SK-N-SH (cell line): ENCODE results near the gene RAD17.

ENCODE experiments used
- CHD2 ChIP-seq: fragments of 150-350 bp; IDR thresholded peaks from 2 replicates; pipeline ENCODE4 v1.6.1; 2018; ENCODE audit warnings: low read length; ENCODE audit not compliant: partially characterized antibody
- CTCF ChIP-seq: fragments of 200-600 bp; sonication (generic); IDR thresholded peaks from 2 replicates; pipeline ENCODE4 v1.6.1; 2017; ENCODE audit warnings: antibody characterized with exemption, mild to moderate bottlenecking, moderate library complexity
- EP300 ChIP-seq, 2 experiments: IDR thresholded peaks; 2 replicates each; pipeline versions ENCODE4 v1.4.0 to v1.6.1; 2012; ENCODE audit warnings: borderline replicate concordance in 1 of 2, low read depth in 1 of 2, low read length in 1 of 2
- FOXJ3 ChIP-seq: sonication (generic); formaldehyde crosslinking; IDR thresholded peaks from 2 replicates; pipeline ENCODE4 v1.5.1; 2020; ENCODE audit warnings: mild to moderate bottlenecking, missing genetic modification reagents
- FOXM1 ChIP-seq: IDR thresholded peaks from 2 replicates; pipeline ENCODE4 v1.4.0; 2012; ENCODE audit warnings: low read depth, mild to moderate bottlenecking
- GABPA ChIP-seq: IDR thresholded peaks from 2 replicates; pipeline ENCODE4 v1.4.0; 2012; ENCODE audit warnings: low read depth, mild to moderate bottlenecking
- POLR2AphosphoS5 ChIP-seq: IDR thresholded peaks from 2 replicates; pipeline ENCODE4 v1.6.1; 2012; ENCODE audit warnings: low read depth, low read length
- USF2 ChIP-seq: fragments of 150-350 bp; IDR thresholded peaks from 2 replicates; pipeline ENCODE4 v1.6.1; 2017; ENCODE audit warnings: antibody characterized with exemption, low read length, low read depth, borderline replicate concordance
- YY1 ChIP-seq: IDR thresholded peaks from 2 replicates; pipeline ENCODE4 v1.4.0; 2012; ENCODE audit warnings: low read depth, mild to moderate bottlenecking
- ZBTB33 ChIP-seq: IDR thresholded peaks from 2 replicates; pipeline ENCODE4 v1.4.0; 2012; ENCODE audit warnings: low read depth, borderline replicate concordance
- TF ChIP-seq, protein P1 (sequence below): IDR thresholded peaks from 2 replicates; pipeline ENCODE4 v1.6.1; 2012; ENCODE audit warnings: mild to moderate bottlenecking, low read depth, low read length, moderate library complexity
- TF ChIP-seq, protein P2 (sequence below): IDR thresholded peaks from 2 replicates; pipeline ENCODE4 v1.4.0; 2012; ENCODE audit warnings: low read depth, borderline replicate concordance

DNA sequence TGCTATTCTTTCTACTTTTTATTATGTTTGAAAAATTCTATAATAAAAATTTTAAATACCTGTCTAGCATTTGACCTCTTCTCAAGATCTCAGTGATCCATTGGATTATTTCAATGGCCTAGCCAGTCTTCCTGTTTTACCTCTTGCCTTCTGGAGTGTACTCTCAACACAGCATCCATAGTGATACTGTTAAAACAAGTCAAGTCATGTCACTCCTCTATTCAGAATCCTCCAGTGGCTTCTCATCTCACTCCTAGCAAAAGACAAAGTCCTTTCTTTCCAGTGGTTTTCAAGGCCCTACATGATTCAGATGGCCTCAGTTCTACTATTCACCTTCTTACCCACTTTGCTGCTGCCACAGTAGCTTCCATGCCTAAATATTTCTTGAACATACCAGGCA lies 47.1 kb downstream of the RAD17 start:
- TF ChIP-seq CTCF (no peak), FOXM1 (no peak), FOXJ3 (CRISPR knock-in tag) (no peak), POLR2AphosphoS5 (no peak), USF2 (no peak), YY1 (no peak), EP300 (IDR thresholded peaks at IDR 0.05; ENCODE audit: borderline replicate concordance in 1 of 2, low read depth in 1 of 2, low read length in 1 of 2) (no peak), GABPA (no peak), CHD2 (no peak), ZBTB33 (no peak)
- TF ChIP-seq, protein P1, sequence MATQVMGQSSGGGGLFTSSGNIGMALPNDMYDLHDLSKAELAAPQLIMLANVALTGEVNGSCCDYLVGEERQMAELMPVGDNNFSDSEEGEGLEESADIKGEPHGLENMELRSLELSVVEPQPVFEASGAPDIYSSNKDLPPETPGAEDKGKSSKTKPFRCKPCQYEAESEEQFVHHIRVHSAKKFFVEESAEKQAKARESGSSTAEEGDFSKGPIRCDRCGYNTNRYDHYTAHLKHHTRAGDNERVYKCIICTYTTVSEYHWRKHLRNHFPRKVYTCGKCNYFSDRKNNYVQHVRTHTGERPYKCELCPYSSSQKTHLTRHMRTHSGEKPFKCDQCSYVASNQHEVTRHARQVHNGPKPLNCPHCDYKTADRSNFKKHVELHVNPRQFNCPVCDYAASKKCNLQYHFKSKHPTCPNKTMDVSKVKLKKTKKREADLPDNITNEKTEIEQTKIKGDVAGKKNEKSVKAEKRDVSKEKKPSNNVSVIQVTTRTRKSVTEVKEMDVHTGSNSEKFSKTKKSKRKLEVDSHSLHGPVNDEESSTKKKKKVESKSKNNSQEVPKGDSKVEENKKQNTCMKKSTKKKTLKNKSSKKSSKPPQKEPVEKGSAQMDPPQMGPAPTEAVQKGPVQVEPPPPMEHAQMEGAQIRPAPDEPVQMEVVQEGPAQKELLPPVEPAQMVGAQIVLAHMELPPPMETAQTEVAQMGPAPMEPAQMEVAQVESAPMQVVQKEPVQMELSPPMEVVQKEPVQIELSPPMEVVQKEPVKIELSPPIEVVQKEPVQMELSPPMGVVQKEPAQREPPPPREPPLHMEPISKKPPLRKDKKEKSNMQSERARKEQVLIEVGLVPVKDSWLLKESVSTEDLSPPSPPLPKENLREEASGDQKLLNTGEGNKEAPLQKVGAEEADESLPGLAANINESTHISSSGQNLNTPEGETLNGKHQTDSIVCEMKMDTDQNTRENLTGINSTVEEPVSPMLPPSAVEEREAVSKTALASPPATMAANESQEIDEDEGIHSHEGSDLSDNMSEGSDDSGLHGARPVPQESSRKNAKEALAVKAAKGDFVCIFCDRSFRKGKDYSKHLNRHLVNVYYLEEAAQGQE, result no peak
- TF ChIP-seq, protein P2, sequence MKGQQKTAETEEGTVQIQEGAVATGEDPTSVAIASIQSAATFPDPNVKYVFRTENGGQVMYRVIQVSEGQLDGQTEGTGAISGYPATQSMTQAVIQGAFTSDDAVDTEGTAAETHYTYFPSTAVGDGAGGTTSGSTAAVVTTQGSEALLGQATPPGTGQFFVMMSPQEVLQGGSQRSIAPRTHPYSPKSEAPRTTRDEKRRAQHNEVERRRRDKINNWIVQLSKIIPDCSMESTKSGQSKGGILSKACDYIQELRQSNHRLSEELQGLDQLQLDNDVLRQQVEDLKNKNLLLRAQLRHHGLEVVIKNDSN, result no peak
